Measurements from ENCODE around the gene EIF4E2. TPM values are rescaled to one million over a fixed set of nuclear protein-coding genes. Genes with fewer than 3 reads are reported as not detected.

Gene EIF4E2
- total RNA-seq, 6 experiments from 2014 or later: 79.7 to 89.7 (median 83.8) TPM

GRCh38 chr2:232600053-232600773 lies 49.7 kb downstream of the EIF4E2 start:
- Mint-ChIP-seq H3K27me3 (ENCODE audit: insufficient read depth) (peaks cover 14% of the 10 kb centered on the region), H3K9me3 (no peaks in the 10 kb centered on the region), H3K27ac (no peak overlapping the region), H3K4me3 (no peak overlapping the region), H3K36me3 (ENCODE audit: low read depth) (no peaks in the 10 kb centered on the region), H3K4me1 (ENCODE audit: low read depth) (no peaks in the 10 kb centered on the region)
- TF ChIP-seq CTCF (IDR thresholded peaks at IDR 0.05): no peak
- no peak for DNase-seq

GRCh38 chr2:232603283-232603682 lies 52.8 kb downstream of the EIF4E2 start:
- TF ChIP-seq CTCF (IDR thresholded peaks at IDR 0.05): no peak
- H3K36me3 Mint-ChIP-seq (ENCODE audit: low read depth): no peaks in the 10 kb centered on the region
- no peak overlapping the region for H3K27ac Mint-ChIP-seq
- peaks cover 10% of the 10 kb centered on the region for H3K27me3 Mint-ChIP-seq (ENCODE audit: insufficient read depth)
- no peaks in the 10 kb centered on the region for H3K9me3 Mint-ChIP-seq
- DNase-seq: no peak
- no peaks in the 10 kb centered on the region for H3K4me1 Mint-ChIP-seq (ENCODE audit: low read depth)
- H3K4me3 Mint-ChIP-seq: no peak overlapping the region

- Mint-ChIP-seq H3K4me1 (ENCODE audit: low read depth) (no peaks in the 10 kb centered on the region), H3K27me3 (ENCODE audit: insufficient read depth) (peaks cover 10% of the 10 kb centered on the region)
These were observed 54.0 kb downstream of the EIF4E2 start for GRCh38 chr2:232604535-232604934.

GRCh38 chr2:232607011-232607410 lies 56.5 kb downstream of the EIF4E2 start:
- no peak overlapping the region for H3K4me3 Mint-ChIP-seq
- H3K9me3 Mint-ChIP-seq: no peaks in the 10 kb centered on the region
- no peak overlapping the region for H3K27ac Mint-ChIP-seq
- no peaks in the 10 kb centered on the region for H3K36me3 Mint-ChIP-seq (ENCODE audit: low read depth)
- no peak for TF ChIP-seq CTCF (IDR thresholded peaks at IDR 0.05)
- peaks cover 10% of the 10 kb centered on the region for H3K27me3 Mint-ChIP-seq (ENCODE audit: insufficient read depth)
- no peak for DNase-seq
- peaks cover 6% of the 10 kb centered on the region; the same call in 1 of the 2 replicates for H3K4me1 Mint-ChIP-seq (ENCODE audit: low read depth)

More at GRCh38 chr2:232604535-232604934, 54.0 kb downstream of the EIF4E2 start:
- H3K9me3 Mint-ChIP-seq: no peaks in the 10 kb centered on the region
- no peak for DNase-seq
- H3K4me3 Mint-ChIP-seq: no peak overlapping the region
- no peak for TF ChIP-seq CTCF (IDR thresholded peaks at IDR 0.05)
- no peak overlapping the region for H3K27ac Mint-ChIP-seq
- H3K36me3 Mint-ChIP-seq (ENCODE audit: low read depth): no peaks in the 10 kb centered on the region

- TF ChIP-seq CTCF (IDR thresholded peaks at IDR 0.05): no peak
- H3K36me3 Mint-ChIP-seq (ENCODE audit: low read depth): no peaks in the 10 kb centered on the region
- peaks cover 8% of the 10 kb centered on the region; the same call in 1 of the 2 replicates for H3K4me1 Mint-ChIP-seq (ENCODE audit: low read depth)
- no peak overlapping the region for H3K4me3 Mint-ChIP-seq
- no peak for DNase-seq
- H3K9me3 Mint-ChIP-seq: no peaks in the 10 kb centered on the region
- H3K27me3 Mint-ChIP-seq (ENCODE audit: insufficient read depth): peaks cover 3% of the 10 kb centered on the region
- H3K27ac Mint-ChIP-seq: no peak overlapping the region
These were observed 59.1 kb downstream of the EIF4E2 start for GRCh38 chr2:232609607-232610006.

Measured in HFFc6 (cell line).